Measurements from ENCODE around the gene RABL6. TPM values are rescaled to one million over a fixed set of nuclear protein-coding genes. Genes with fewer than 3 reads are reported as not detected.
"Not testable (repeated sequence)": the region's sequence is repeated elsewhere in the genome, so short reads cannot be mapped to it uniquely, and the experiment has no call there.

RABL6 gene
- total RNA-seq, 1 donor from 2014 or later, result 198 TPM

- TF ChIP-seq, protein P1, sequence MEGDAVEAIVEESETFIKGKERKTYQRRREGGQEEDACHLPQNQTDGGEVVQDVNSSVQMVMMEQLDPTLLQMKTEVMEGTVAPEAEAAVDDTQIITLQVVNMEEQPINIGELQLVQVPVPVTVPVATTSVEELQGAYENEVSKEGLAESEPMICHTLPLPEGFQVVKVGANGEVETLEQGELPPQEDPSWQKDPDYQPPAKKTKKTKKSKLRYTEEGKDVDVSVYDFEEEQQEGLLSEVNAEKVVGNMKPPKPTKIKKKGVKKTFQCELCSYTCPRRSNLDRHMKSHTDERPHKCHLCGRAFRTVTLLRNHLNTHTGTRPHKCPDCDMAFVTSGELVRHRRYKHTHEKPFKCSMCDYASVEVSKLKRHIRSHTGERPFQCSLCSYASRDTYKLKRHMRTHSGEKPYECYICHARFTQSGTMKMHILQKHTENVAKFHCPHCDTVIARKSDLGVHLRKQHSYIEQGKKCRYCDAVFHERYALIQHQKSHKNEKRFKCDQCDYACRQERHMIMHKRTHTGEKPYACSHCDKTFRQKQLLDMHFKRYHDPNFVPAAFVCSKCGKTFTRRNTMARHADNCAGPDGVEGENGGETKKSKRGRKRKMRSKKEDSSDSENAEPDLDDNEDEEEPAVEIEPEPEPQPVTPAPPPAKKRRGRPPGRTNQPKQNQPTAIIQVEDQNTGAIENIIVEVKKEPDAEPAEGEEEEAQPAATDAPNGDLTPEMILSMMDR (conservative IDR thresholded peaks at IDR 0.05), result no peak
- H3K27me3 Mint-ChIP-seq (ENCODE audit: low read depth), result peaks cover 46% of the 10 kb centered on the region
- no peak overlapping the region for H3K27ac Mint-ChIP-seq (ENCODE audit: unreplicated experiment)
- DNase-seq (ENCODE audit: low read depth, low spot score), result no peak
- peaks cover 25% of the 10 kb centered on the region for H3K4me1 Mint-ChIP-seq
- H3K9me3 Mint-ChIP-seq, result no peaks in the 10 kb centered on the region
- H3K36me3 Mint-ChIP-seq (ENCODE audit: low read depth), result no peaks in the 10 kb centered on the region
- peak overlapping the region; percentile 34 for H3K4me3 Mint-ChIP-seq
Observed at GRCh38 chr9:136798708-136799078, 9.1 kb upstream of the RABL6 start.

DNA sequence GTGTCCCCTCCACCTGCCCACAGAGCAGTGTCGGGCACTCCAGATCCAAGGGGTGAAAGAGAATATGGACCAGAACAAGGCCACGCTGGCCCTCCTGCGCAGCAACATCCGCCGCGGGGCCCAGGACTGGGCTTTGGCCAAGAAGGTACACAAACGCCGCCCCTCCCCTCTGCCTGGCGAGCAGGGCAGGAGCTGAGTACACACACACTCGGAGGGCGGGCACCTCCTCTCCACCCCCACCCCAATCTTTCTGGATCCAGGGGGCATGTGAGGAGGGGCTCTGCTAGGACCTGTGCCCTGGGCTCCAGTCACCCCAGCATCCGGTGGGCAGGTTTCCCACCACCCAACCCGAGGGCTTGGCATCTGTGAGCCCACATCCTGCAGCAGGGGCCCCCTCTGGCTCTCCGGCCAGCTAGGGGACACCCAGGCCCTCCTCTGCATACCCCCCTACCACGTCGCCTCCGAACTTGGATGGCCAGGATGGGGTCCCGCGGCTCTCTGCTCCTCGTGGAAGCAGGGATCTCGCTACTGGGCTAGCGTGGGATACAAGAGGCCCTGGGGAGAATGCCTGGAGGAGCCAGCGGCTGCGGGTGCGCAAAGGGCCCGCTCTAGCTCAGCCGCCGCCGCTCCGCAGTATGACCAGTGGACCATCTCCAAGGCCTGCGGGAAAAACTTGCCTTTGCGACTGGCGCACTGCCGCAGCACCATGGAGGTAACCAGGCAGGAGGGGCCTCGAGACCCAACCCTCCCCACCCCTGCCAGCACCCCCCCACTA is 8.5 kb upstream of the RABL6 start:
- no peak for DNase-seq (ENCODE audit: low read depth, low spot score)
- Mint-ChIP-seq H3K4me3 (peak overlapping the region; percentile 23), H3K36me3 (ENCODE audit: low read depth) (peaks cover 3% of the 10 kb centered on the region), H3K27ac (ENCODE audit: unreplicated experiment) (no peak overlapping the region), H3K27me3 (ENCODE audit: low read depth) (peaks cover 49% of the 10 kb centered on the region), H3K4me1 (peaks cover 25% of the 10 kb centered on the region), H3K9me3 (no peaks in the 10 kb centered on the region)
- TF ChIP-seq, protein P1 (conservative IDR thresholded peaks at IDR 0.05), result no peak

- H3K9me3 Mint-ChIP-seq, result no peaks in the 10 kb centered on the region
- DNase-seq (ENCODE audit: low read depth, low spot score), result peak; percentile 71
- peak overlapping the region; percentile 94 for H3K4me3 Mint-ChIP-seq
- peaks cover 49% of the 10 kb centered on the region for H3K27me3 Mint-ChIP-seq (ENCODE audit: low read depth)
- peaks cover 25% of the 10 kb centered on the region for H3K4me1 Mint-ChIP-seq
- H3K27ac Mint-ChIP-seq (ENCODE audit: unreplicated experiment), result no peak overlapping the region
- TF ChIP-seq, protein P1 (conservative IDR thresholded peaks at IDR 0.05), result no peak
- H3K36me3 Mint-ChIP-seq (ENCODE audit: low read depth), result peaks cover 3% of the 10 kb centered on the region
Observed at GRCh38 chr9:136799854-136800657, 7.7 kb upstream of the RABL6 start.

DNA sequence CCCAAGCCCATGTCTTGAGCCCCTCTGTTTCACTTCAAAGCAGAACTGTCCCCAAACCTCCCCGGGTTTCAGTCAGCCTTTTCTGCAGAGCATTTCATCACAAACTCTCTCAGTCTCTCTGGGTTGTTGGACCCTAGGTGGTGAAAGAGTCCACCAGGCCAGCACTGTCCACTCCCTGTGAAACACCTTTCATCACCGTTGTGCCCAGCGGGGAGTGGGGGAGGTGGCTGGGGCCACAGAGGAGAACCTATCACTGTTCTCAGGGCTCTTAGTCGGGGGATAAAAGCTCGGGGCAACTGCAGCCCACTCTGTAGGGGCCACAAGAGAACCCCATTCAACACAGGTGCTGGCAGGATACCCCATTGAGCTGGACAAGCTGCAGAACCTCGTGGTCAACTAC is 5.4 kb upstream of the RABL6 start:
- Mint-ChIP-seq H3K27me3 (ENCODE audit: low read depth) (peaks cover 37% of the 10 kb centered on the region), H3K4me1 (peaks cover 11% of the 10 kb centered on the region)
- TF ChIP-seq, protein P1 (conservative IDR thresholded peaks at IDR 0.05), result no peak

GRCh38 chr9:136803009-136803550 is 4.7 kb upstream of the RABL6 start:
- Mint-ChIP-seq H3K4me1 (peaks cover 11% of the 10 kb centered on the region), H3K27me3 (ENCODE audit: low read depth) (peaks cover 36% of the 10 kb centered on the region), H3K4me3 (peak overlapping the region; percentile 81)
- not testable (repeated sequence) for H3K9me3 Mint-ChIP-seq; DNase-seq (ENCODE audit: low read depth, low spot score); H3K27ac Mint-ChIP-seq (ENCODE audit: unreplicated experiment); H3K36me3 Mint-ChIP-seq (ENCODE audit: low read depth)

More for the DNA sequence above, 5.4 kb upstream of the RABL6 start:
- peaks cover 7% of the 10 kb centered on the region for H3K36me3 Mint-ChIP-seq (ENCODE audit: low read depth)
- peak overlapping the region; percentile 44 for H3K4me3 Mint-ChIP-seq
- no peak overlapping the region for H3K27ac Mint-ChIP-seq (ENCODE audit: unreplicated experiment)
- no peak for DNase-seq (ENCODE audit: low read depth, low spot score)
- H3K9me3 Mint-ChIP-seq, result no peaks in the 10 kb centered on the region

All from neural crest cell (in vitro differentiated cells).